ENCODE data around the gene EPB41L2.

- TF ChIP-seq, protein P1, sequence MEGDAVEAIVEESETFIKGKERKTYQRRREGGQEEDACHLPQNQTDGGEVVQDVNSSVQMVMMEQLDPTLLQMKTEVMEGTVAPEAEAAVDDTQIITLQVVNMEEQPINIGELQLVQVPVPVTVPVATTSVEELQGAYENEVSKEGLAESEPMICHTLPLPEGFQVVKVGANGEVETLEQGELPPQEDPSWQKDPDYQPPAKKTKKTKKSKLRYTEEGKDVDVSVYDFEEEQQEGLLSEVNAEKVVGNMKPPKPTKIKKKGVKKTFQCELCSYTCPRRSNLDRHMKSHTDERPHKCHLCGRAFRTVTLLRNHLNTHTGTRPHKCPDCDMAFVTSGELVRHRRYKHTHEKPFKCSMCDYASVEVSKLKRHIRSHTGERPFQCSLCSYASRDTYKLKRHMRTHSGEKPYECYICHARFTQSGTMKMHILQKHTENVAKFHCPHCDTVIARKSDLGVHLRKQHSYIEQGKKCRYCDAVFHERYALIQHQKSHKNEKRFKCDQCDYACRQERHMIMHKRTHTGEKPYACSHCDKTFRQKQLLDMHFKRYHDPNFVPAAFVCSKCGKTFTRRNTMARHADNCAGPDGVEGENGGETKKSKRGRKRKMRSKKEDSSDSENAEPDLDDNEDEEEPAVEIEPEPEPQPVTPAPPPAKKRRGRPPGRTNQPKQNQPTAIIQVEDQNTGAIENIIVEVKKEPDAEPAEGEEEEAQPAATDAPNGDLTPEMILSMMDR (IDR thresholded peaks at IDR 0.05 in 4 of 5, conservative IDR thresholded peaks at IDR 0.05 in 1 of 5), result no peak
- TF ChIP-seq POLR2A (IDR thresholded peaks at IDR 0.05), result no peak
These were observed 2.8 kb upstream of the EPB41L2 start for GRCh38 chr6:131065824-131066171.
